BLaER1 treated with 17β-estradiol and CSF1 and Interleukin-3, amounts not matched to agents 10 nM and 100 nM (cell line): ENCODE data around the gene TACC3.

Source experiments
- H3K27ac ChIP-seq, 11 experiments: shearing (Covaris generic); formaldehyde crosslinking; 2 replicates each; pipeline ENCODE4 v1.8.1; 2022
- H3K27me3 ChIP-seq, 11 experiments: shearing (Covaris generic); formaldehyde crosslinking; 2 replicates each; pipeline ENCODE4 v1.8.1; 2022
- H3K36me3 ChIP-seq, 11 experiments: shearing (Covaris generic); formaldehyde crosslinking; 2 replicates each; pipeline ENCODE4 v1.8.1; 2022
- H3K4me1 ChIP-seq, 10 experiments: shearing (Covaris generic); formaldehyde crosslinking; 2 replicates each; pipeline ENCODE4 v1.8.1; 2022
- H3K4me2 ChIP-seq, 11 experiments: shearing (Covaris generic); formaldehyde crosslinking; 2 replicates each; pipeline ENCODE4 v1.8.1; 2022
- H3K4me3 ChIP-seq, 10 experiments: shearing (Covaris generic); formaldehyde crosslinking; 2 replicates each; pipeline ENCODE4 v1.8.1; 2022
- H3K9ac ChIP-seq, 11 experiments: shearing (Covaris generic); formaldehyde crosslinking; 2 replicates each; pipeline ENCODE4 v1.8.1; 2022
- H3K9me3 ChIP-seq, 11 experiments: shearing (Covaris generic); formaldehyde crosslinking; replicated peaks in 1 of 11; 2 replicates each; pipeline ENCODE4 v1.8.1; 2022
- H4K20me1 ChIP-seq, 11 experiments: shearing (Covaris generic); formaldehyde crosslinking; 2 replicates each; pipeline ENCODE4 v1.8.1; 2022
- Cebpa-rat ChIP-seq, 11 experiments: shearing (Covaris generic); IDR thresholded peaks; 2 replicates each; pipeline ENCODE4 v1.8.1; 2022

Gene TACC3

DNA sequence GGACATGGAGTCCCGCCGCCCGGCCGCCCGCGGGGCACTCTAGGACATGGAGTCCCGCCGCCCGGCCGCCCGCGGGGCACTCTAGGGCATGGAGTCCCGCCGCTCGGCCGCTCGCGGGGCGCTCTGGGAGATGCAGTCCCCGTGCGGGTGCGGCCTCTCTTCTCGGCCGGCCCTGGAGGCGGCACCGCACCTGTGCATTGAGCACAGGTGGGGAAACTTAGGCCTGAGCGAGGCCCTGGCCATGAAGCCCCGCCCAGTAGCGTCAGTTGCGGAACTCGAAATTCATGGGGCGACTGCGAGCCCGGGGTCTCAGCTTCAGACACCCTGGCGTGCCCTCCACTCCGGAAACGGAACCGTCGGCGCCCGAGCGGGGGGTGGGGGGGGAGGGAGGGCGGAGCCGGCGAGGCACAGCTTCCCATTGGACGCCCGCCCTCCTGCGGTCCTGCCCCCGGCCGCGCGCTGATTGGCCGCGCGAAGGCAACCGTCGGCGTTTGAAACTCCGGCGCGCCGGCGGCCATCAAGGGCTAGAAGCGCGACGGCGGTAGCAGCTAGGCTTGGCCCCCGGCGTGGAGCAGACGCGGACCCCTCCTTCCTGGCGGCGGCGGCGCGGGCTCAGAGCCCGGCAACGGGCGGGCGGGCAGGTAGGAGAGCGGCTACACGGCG lies at the start of gene TACC3, which contains the start of gene TMEM129:
Gene TACC3, plus strand, starts transcription at position 519 of the 663 bp plus-strand sequence. CDS start 1,901 bp downstream, outside the sequence.
Gene TMEM129, minus strand, starts transcription at position 321 of the 663 bp plus-strand sequence. CDS start 486 bp downstream, outside the sequence.
- Histone ChIP-seq H3K36me3 (peaks cover 15 to 55% (median 45%) of the 10 kb centered on the region in 11 experiments; a peak in 21 of 22 replicates), H3K4me3 (peak within 1 kb of the TSS; percentile 66 to 90 (median 85)), H3K4me2 (peak within 1 kb of the TSS; percentile 98 to 100 (median 100)), H4K20me1 (peaks cover 27 to 85% (median 71%) of the 10 kb centered on the region in 11 experiments), H3K4me1 (peaks cover 75 to 87% (median 83%) of the 10 kb centered on the region in 10 experiments), H3K27ac (peak within 1 kb of the TSS; percentile 87 to 100 (median 100)), H3K9ac (peak within 1 kb of the TSS; percentile 86 to 100 (median 99)), H3K9me3 (no peaks in the 10 kb centered on the region), H3K27me3 (no peaks in the 10 kb centered on the region)
- no peak for TF ChIP-seq Cebpa-rat (IDR thresholded peaks at IDR 0.05)

DNA sequence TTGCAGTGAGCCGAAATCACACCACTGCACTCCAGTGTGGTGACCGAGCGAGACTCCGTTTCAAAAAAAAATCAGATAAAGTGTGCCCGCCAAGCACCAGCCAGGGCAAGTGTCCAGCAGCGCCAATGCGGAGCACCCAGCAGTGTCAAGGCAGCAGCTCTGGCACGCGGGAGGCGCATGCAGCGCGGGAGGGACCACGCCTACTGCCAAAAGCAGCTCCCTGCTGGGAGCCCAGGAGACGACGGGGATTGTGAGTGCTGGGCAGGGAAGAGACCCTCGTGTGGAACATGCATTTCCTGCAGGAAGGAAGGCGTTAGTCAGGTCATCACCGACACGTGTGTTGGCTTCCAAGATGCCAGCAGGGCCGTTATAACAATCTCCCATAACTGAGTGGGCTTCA lies 47.6 kb upstream of the TACC3 start:
- TF ChIP-seq Cebpa-rat (IDR thresholded peaks at IDR 0.05), result no peak
- Histone ChIP-seq H3K9ac (no peak overlapping the region), H3K27me3 (no peaks in the 10 kb centered on the region), H3K4me2 (no peak overlapping the region), H3K4me1 (peaks cover 4 to 23% (median 11%) of the 10 kb centered on the region in 10 experiments; a peak in 19 of 20 replicates), H3K36me3 (no peaks in the 10 kb centered on the region), H3K9me3 (no peaks in the 10 kb centered on the region), H4K20me1 (peaks cover 0 to 3% (median 0%) of the 10 kb centered on the region in 11 experiments; a peak in 2 of 22 replicates), H3K27ac (no peak overlapping the region), H3K4me3 (no peak overlapping the region)

DNA sequence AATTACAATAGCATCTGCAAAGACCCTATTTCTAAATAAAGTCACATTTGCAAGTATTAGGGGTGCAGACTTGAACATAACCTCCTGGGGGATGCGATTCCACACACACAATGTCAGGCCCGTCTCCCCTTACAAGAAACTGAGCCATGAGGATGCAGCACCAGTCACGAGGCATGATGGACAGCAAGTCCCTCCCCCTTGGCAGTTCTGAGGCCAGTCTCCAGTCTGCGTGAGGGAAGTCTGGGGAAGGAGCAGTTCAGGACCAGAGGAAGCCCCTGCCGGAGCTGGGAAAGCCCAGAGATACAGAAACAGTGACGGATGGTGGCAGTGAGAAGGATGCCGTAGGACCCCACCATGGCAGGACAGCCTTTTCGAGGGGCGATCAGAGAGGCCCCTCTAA lies 46.6 kb upstream of the TACC3 start:
- peaks cover 0 to 3% (median 0%) of the 10 kb centered on the region in 11 experiments; a peak in 1 of 22 replicates for H4K20me1 ChIP-seq
- peaks cover 0 to 13% (median 1%) of the 10 kb centered on the region in 10 experiments; a peak in 9 of 20 replicates for H3K4me1 ChIP-seq
- no peaks in the 10 kb centered on the region for H3K27me3 ChIP-seq
- TF ChIP-seq Cebpa-rat (IDR thresholded peaks at IDR 0.05), result no peak
- H3K9ac ChIP-seq, result peak overlapping the region in 1 of 11 experiments; percentile 33; a peak in 1 of 22 replicates
- H3K36me3 ChIP-seq, result no peaks in the 10 kb centered on the region
- H3K27ac ChIP-seq, result no peak overlapping the region
- H3K4me3 ChIP-seq, result no peak overlapping the region
- H3K4me2 ChIP-seq, result no peak overlapping the region
- H3K9me3 ChIP-seq, result no peaks in the 10 kb centered on the region

DNA sequence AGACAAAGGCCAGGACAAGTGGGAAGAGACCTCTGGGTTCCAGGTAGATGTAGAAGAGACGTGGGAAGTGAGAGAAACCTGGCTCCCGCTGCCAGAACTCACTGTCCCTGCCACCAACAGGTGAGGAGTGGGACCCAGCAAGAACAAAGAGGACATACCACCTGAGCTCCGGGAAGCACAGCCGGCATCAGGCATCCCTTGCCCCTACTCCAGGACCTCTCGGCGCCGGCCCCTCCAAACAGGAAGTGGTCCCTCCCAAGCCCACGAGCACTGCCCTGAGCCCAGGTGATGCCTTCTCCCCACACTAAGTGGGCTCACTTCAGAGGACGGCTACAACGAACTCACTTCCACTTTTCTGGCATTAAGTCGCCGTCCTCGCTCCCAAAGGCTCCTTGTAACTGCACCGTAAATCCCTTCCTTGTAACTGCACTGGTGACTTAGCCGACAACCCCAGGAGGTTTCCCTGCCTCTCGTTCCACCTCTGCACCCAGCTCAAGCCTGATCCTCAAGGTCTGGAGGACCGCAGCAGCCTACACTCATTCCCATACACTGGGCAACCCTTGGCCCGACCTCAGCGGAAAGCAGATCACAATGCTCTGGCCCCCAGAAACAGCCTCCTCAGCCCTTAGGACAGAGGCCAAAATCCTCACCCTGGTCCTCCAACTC lies 46.1 kb upstream of the TACC3 start:
- peaks cover 0 to 3% (median 0%) of the 10 kb centered on the region in 11 experiments; a peak in 1 of 22 replicates for H4K20me1 ChIP-seq
- no peak overlapping the region for H3K4me2 ChIP-seq
- no peaks in the 10 kb centered on the region for H3K27me3 ChIP-seq
- H3K4me3 ChIP-seq, result no peak overlapping the region
- peaks cover 0 to 9% (median 0%) of the 10 kb centered on the region in 10 experiments; a peak in 7 of 20 replicates for H3K4me1 ChIP-seq
- H3K27ac ChIP-seq, result no peak overlapping the region
- H3K36me3 ChIP-seq, result no peaks in the 10 kb centered on the region
- TF ChIP-seq Cebpa-rat (IDR thresholded peaks at IDR 0.05), result no peak
- H3K9me3 ChIP-seq, result no peaks in the 10 kb centered on the region
- no peak overlapping the region; a peak in 1 of 22 replicates for H3K9ac ChIP-seq

DNA sequence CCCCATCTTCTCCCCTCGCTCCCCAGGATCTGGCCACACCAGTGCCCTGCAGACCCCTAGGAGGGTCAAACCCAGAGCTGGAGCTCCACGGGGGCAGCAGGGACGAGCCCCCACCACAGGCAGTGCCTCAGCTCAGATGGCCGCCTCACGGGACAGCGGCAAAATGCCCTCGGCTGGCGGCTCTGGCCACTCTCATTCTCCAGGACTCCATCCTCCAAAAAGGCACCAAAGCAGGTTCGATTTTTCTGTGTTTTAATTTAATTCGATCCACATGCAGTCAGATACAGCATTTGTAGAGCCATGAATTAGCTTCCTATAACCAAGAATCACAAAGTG lies 45.6 kb upstream of the TACC3 start:
- no peak for TF ChIP-seq Cebpa-rat (IDR thresholded peaks at IDR 0.05)
- Histone ChIP-seq H4K20me1 (peaks cover 0 to 3% (median 0%) of the 10 kb centered on the region in 11 experiments; a peak in 1 of 22 replicates), H3K9me3 (no peaks in the 10 kb centered on the region), H3K36me3 (no peaks in the 10 kb centered on the region), H3K27me3 (no peaks in the 10 kb centered on the region), H3K4me1 (peaks cover 0 to 9% (median 0%) of the 10 kb centered on the region in 10 experiments; a peak in 7 of 20 replicates), H3K4me3 (no peak overlapping the region), H3K27ac (no peak overlapping the region), H3K4me2 (no peak overlapping the region), H3K9ac (no peak overlapping the region)

DNA sequence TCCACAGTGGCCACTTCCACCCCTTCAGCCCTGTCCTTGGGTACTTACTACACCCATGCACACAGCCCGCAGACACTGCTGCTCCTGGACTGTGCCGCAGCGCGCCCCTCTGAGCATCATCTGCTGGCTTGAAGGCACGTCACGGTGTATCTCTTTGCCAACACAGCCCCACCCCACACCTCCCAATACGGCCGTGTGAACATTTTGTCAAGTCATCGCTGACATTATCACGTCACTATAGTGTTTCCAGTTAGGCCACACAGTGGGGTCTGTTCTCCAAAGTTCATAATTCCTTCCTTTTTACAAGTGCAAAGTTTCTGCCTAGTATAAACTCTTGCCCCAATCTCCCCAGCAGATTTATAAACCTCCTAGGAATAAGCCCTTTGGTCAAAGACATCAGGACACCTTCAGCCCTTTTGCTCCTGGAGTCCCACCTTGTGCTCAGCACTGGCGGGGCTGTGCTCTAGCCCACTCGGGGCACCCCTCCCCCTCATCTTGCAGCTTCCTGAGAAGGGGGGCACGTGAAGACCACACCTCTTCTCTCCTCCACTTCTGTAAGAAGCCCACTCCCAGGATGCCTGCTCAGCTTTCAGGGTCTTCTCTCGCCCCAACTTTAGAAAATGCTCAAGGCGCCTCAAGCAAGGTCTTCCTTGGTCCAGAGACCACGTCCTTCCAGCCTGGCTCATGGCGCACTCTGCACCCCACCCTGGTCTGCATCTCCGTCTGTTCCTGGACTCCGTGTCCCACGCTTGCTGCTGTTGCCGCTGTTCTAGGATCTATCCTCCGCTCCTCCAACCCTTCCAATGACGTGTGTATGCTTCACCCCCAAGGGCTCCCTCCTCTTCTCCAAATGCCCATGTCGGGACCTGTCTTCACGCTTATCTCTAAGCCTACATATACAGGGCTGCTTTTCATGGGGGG lies 44.5 kb upstream of the TACC3 start:
- Histone ChIP-seq H3K4me1 (peaks cover 0 to 9% (median 0%) of the 10 kb centered on the region in 10 experiments; a peak in 7 of 20 replicates), H3K27me3 (no peaks in the 10 kb centered on the region), H3K4me3 (no peak overlapping the region), H3K4me2 (peak overlapping the region in 2 of 11 experiments; percentile 9 to 26; a peak in 1 of 22 replicates), H3K36me3 (no peaks in the 10 kb centered on the region), H3K27ac (no peak overlapping the region), H3K9ac (no peak overlapping the region), H4K20me1 (peaks cover 0 to 3% (median 0%) of the 10 kb centered on the region in 11 experiments; a peak in 1 of 22 replicates), H3K9me3 (no peaks in the 10 kb centered on the region)
- no peak for TF ChIP-seq Cebpa-rat (IDR thresholded peaks at IDR 0.05)

DNA sequence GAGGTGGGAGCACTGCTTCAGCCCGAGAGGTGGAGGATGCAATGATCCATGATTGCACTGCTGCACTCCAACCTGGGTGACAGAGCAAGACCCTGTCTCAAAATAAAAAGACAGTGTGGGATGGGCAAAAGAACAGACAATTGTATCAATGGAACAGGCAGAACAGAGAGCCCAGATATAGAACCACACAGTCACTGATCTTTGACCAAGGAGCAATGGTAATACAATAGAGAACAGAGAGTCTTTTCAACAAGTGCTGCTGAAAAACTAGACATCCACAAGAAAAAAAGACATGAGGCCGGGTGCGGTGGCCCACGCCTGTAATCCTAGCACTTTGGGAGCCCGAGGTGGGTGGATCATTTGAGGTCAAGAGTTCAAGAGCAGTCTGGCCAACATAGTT lies 43.1 kb upstream of the TACC3 start:
- Histone ChIP-seq H4K20me1 (peaks cover 0 to 3% (median 0%) of the 10 kb centered on the region in 11 experiments; a peak in 1 of 22 replicates), H3K4me3 (no peak overlapping the region), H3K4me1 (peaks cover 0 to 14% (median 7%) of the 10 kb centered on the region in 10 experiments; a peak in 17 of 20 replicates), H3K9me3 (no peaks in the 10 kb centered on the region), H3K27me3 (peaks cover 0 to 10% (median 8%) of the 10 kb centered on the region in 11 experiments; a peak in 10 of 22 replicates), H3K36me3 (no peaks in the 10 kb centered on the region), H3K27ac (no peak overlapping the region), H3K4me2 (no peak overlapping the region), H3K9ac (no peak overlapping the region)
- TF ChIP-seq Cebpa-rat (IDR thresholded peaks at IDR 0.05), result no peak

DNA sequence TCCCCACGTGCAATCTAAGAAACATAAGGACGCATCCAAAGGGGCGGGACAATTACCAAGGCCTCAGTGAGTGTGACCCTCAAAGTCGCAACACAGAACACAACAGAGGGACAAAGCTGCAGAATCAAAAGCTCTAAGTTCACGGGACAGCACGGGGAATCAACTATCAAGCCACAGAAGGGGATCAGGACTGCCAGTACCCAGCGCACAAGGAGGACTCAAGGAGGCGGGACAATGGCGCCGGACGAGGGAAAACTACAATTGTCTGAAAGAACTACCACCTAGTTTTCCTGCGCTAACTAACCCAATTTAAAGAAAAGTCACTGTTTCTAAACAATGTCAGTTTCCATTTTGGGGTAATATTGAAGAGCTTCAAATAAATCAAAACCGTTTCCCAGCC lies 38.5 kb upstream of the TACC3 start:
- no peaks in the 10 kb centered on the region for H3K9me3 ChIP-seq
- H3K36me3 ChIP-seq, result no peaks in the 10 kb centered on the region
- TF ChIP-seq Cebpa-rat (IDR thresholded peaks at IDR 0.05), result no peak
- peaks cover 0 to 19% (median 15%) of the 10 kb centered on the region in 11 experiments; a peak in 13 of 22 replicates for H3K27me3 ChIP-seq
- H4K20me1 ChIP-seq, result peaks cover 0 to 12% (median 0%) of the 10 kb centered on the region in 11 experiments; a peak in 3 of 22 replicates
- H3K4me1 ChIP-seq, result peaks cover 0 to 30% (median 20%) of the 10 kb centered on the region in 10 experiments; a peak in 18 of 20 replicates
- H3K4me2 ChIP-seq, result peak overlapping the region; percentile 87 to 99 (median 97)
- no peak overlapping the region for H3K27ac ChIP-seq
- peak overlapping the region in 9 of 10 experiments; percentile 62 to 73 (median 68); a peak in 7 of 20 replicates for H3K4me3 ChIP-seq
- H3K9ac ChIP-seq, result peak overlapping the region in 4 of 11 experiments; percentile 74 to 83 (median 82); a peak in 3 of 22 replicates
